HG03342 (cell line): ENCODE measurements around the gene LIPC.

Experiments
- ATAC-seq: cut with Tn5 transposase; IDR thresholded peaks from one replicate; pipeline ENCODE4 v1.9.1; 2021; ENCODE audit warnings: mild to moderate bottlenecking, moderate library complexity; ENCODE audit not compliant: unreplicated experiment

Gene LIPC

GRCh38 chr15:58453931-58454793, 22.4 kb downstream of the LIPC start:
- ATAC-seq: no peak

DNA sequence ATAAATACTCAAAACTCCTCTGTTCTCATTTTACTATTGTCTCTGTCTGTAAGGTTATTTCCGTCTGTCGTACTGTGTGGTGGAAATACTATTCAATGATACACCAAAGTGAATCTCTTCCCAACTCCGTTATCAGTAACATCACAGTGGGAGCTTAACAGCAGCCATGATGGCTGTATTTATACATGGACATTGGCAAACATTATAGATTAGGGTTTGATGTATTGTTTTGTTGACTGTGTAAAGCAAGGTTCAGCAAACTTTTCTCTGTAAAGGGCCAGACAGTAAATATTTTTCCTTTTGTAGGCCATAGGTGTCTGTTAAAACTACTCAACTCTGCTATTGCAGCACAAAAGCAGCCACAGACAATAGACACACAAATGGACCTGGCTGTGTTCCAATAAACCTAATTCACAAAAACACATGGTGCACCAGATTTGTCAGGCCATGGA, 23.2 kb downstream of the LIPC start:
- ATAC-seq: no peak

- peak; percentile 69 for ATAC-seq
Measured at GRCh38 chr15:58457466-58457965, 25.7 kb downstream of the LIPC start.

GRCh38 chr15:58458076-58458475, 26.3 kb downstream of the LIPC start:
- ATAC-seq: no peak

GRCh38 chr15:58459045-58459444, 27.3 kb downstream of the LIPC start:
- ATAC-seq: no peak

DNA sequence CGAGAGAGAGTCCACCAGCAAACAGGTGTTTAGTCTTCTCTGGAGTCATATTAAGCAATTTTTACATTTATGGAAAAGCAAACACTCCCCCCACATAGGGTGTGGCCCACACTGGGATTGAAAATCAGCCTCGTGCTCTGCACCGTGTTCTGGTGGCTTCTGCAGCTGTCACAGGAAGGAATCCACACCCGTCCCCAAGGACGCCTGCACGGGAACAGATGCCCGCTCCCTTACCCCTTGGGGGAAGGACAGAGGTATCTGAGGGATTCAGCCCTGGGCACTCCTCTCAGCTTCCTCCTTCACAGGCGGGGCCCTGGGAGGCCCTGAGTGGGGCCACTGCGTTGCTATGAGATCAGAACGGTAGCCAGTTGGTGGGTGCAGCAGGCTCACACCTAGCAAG, 27.8 kb downstream of the LIPC start:
- ATAC-seq: no peak

GRCh38 chr15:58460116-58460790, 28.5 kb downstream of the LIPC start:
- no peak for ATAC-seq

DNA sequence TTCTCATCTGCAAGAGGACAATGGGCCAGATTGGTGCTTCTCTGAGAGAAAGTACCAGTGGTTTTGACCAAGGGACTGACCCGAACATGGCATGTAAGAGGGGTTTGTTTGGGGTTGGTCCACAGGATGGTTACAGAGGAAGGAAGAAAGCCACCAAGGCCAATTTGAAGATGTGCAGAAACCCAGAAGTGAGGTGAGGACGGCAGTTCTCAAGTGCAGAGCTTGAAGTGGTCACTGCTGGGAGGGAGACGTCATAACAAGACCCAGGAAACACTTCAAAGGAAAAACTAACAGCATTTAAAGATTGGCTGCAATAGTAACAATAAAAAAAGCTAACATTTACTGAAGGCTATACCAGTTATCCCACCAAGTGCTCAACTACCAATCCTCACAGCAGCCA, 29.1 kb downstream of the LIPC start:
- no peak for ATAC-seq

- no peak for ATAC-seq
Measured at GRCh38 chr15:58462547-58462946, 30.8 kb downstream of the LIPC start.

DNA sequence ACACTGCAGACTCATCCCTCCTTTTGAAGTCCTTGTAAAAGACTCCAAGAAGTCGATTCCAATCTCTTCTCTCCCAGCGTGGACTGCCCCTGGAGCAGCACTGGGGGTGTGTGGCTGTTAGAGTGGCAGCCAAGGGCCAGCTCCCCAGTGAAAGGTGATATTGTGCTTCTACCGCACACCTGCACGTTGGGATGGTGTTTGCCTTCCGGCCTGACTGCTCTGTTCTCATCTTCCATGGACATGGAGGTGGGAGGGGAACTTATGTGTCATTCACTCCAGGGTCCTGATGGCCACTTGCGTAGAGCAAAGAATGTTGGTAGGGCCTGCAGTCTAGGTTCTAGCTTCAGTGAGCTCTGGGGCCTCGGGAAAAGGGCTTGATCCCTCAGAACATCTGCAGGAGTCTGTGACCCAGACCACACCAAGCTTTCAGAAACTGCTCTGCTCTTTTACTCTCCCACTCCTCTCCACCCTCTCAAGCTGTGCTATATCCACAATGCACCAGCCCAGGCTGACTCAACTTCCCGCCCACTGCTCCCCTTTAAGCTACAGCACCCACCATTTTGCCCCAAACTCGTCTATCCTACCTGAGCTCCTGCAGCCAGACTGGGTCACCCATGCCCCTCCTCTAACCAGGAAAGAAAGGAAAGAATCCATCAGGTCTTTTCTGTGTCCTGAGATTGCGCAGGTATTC, 31.3 kb downstream of the LIPC start:
- no peak for ATAC-seq

- ATAC-seq: no peak
Measured at GRCh38 chr15:58463815-58464650, 32.2 kb downstream of the LIPC start.

- ATAC-seq: no peak
Measured at GRCh38 chr15:58465070-58465469, 33.3 kb downstream of the LIPC start.

DNA sequence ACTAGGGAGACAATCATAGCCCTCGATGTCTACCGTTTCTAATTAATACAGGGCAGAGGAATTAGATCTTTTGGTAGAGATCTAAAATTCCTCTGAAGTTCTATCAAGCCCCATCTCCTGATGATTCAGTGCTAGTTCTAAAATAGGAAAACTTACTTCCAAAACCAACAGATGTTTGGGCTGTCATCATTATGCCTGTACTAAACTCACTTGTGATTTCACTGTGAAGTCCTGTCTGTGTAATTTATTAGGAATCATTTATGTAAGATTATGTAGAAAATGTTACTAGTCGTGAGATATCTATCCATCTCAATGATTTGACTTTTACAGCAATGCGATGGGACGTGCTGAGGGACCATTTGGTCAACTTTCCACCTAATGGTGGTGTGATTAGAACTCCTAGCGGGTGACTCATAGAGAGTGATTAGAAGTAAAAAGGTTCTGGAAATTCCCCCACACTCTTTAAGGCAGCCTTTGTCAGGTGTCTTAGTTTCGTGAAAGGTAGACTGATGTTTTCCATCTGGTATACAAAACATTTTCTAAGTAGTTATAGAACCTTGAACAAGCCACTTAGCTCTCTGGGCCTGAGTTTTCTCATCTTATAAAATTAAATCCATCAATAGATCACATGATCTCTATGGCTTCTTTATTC, 34.2 kb downstream of the LIPC start:
- ATAC-seq: no peak

DNA sequence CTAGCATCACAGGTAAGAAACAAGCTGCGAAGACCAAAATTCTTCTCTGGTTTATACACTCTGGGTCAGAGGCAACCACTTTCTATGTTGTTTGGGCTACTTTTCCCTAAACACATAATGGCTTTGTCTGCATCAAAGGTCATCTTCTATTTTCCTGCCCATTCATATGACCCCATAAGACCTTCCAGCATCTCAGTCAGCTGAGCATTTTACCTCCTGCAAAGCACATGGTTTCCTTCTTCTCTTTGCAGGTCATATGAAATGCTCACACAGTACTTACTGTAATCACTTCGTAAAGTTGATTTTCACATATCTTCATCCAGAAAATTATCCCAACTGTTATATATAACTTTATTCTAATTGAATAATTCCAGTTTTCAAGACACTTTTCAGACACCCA, 34.8 kb downstream of the LIPC start:
- no peak for ATAC-seq

DNA sequence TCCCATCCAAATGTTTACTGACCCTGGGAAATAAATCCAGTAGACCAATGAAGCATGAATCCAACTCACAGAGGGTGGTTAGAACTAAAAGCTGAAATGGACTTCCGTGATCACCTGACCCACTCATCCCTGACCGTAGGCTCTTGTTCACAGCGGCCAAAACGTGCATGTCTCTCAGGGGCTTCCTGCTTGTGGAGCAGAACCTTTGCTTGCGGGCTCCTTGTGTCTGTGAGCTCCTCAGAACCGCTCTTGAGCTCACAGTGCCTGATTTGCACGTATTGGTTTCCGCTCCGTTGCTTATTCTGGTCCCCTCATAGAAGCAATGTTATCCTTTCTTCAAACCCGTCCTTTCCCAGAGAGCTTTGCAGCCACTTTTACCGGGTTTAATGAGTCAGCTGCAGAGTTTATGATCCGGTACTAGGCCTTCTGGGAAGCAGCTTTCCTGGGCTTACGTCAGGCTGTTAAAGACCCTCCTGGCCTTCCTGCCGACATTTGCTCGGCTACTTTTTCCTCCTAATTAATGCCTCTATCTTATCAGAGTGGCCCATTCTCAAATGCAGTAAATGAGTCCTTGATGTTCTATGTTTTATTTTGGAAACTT, 35.4 kb downstream of the LIPC start:
- ATAC-seq: no peak

DNA sequence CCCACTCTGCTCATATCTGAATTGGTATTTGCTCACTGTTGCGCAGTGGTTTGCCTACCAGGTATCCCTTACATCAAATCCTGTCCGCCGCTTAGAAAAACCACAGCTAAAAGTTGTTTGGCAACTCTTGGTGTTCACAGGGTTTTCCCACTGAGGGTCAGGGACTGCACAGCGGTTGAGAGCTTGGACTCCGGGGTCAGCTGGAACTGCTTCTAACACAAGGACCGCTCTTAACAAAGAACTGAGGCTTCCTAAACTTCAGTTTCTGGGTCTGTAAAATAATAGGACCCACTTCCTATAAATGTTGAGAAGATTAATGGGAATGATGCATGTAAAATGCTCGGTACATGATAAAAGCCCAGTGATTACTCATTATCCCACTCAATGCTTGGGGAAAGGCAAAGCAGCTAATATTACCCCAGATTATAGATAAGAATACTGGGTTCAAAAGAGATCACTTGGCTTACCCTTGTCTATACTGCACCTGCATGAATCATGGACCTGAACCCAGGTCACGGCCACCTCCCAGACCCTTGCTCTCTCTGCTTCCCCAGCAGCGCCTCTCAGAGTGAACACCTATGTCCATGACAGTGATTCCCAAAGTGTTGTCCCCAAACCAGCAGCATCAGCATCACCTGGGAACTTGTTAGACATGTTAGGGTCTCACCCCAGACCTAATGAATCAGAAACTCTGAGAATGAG, 36.1 kb downstream of the LIPC start:
- no peak for ATAC-seq

- ATAC-seq: no peak
Measured at GRCh38 chr15:58469432-58470353, 37.9 kb downstream of the LIPC start.

GRCh38 chr15:58471348-58471747, 39.6 kb downstream of the LIPC start:
- no peak for ATAC-seq
